SK-N-SH (cell line): ENCODE results near the gene LTBP2. TPM values are rescaled to one million over a fixed set of nuclear protein-coding genes. Genes with fewer than 3 reads are reported as not detected.

Experiments
- CTCF ChIA-PET: fragments of 300-600, 350-600 bp; formaldehyde crosslinking; extraction: SDS; loops from one replicate; lab custom pipeline; 2021; lab: Yijun Ruan, JAX
- POLR2A ChIA-PET: fragments of 350-600 bp; sonication (Branson Sonifier 250); formaldehyde crosslinking; extraction: SDS; loops from one replicate; lab custom pipeline; 2020; ENCODE audit warnings: antibody characterized with exemption, inconsistent platforms; lab: Yijun Ruan, JAX
- DNase-seq: peaks from one replicate; pipeline ENCODE4 v3.0.0; 2012
- H2AFZ ChIP-seq: fragments of 200-600 bp; sonication (generic); 2 replicates; pipeline ENCODE4 v1.8.1; 2016; ENCODE audit warnings: antibody characterized with exemption, mild to moderate bottlenecking, low read depth
- H3F3A ChIP-seq: fragments of 200-600 bp; sonication (generic); replicated peaks from 2 replicates; pipeline ENCODE3; 2016; ENCODE audit warnings: antibody characterized with exemption, mild to moderate bottlenecking; ENCODE audit not compliant: insufficient read depth
- H3K27ac ChIP-seq, 2 experiments: fragments of 200-500 bp in 1 of 2; fragments of 200-600 bp in 1 of 2; sonication (Bioruptor generic) in 1 of 2; sonication (generic), shearing (Covaris generic) in 1 of 2; 2 replicates each; pipeline versions ENCODE4 v1.5.1 to v1.6.1; 2014 to 2016; ENCODE audit warnings: low read depth in 2 of 2, inconsistent platforms in 1 of 2, low read length in 1 of 2, mild to moderate bottlenecking in 1 of 2, mixed read lengths in 1 of 2
- H3K27me3 ChIP-seq: fragments of 200-600 bp; sonication (generic), shearing (Covaris generic); 2 replicates; pipeline ENCODE4 v1.6.1; 2016; ENCODE audit warnings: mixed run types; ENCODE audit not compliant: insufficient read depth
- H3K36me3 ChIP-seq, 2 experiments: fragments of 200-500 bp in 1 of 2; fragments of 200-600 bp in 1 of 2; sonication (Bioruptor generic) in 1 of 2; sonication (generic) in 1 of 2; replicated peaks in 1 of 2; 2 replicates each; pipeline versions ENCODE3 to v1.5.1; 2014 to 2016; ENCODE audit warnings: low read length in 1 of 2, mild to moderate bottlenecking in 1 of 2; ENCODE audit not compliant: insufficient read depth in 2 of 2, control insufficient read depth in 1 of 2
- H3K4me1 ChIP-seq, 2 experiments: fragments of 200-500 bp in 1 of 2; fragments of 200-600 bp in 1 of 2; sonication (Bioruptor generic) in 1 of 2; sonication (generic), shearing (Covaris generic) in 1 of 2; 2 replicates each; pipeline versions ENCODE4 v1.5.1 to v1.6.1; 2014 to 2016; ENCODE audit warnings: low read depth in 1 of 2, low read length in 1 of 2, mixed run types in 1 of 2; ENCODE audit not compliant: insufficient read depth in 2 of 2, control insufficient read depth in 1 of 2
- H3K4me2 ChIP-seq: fragments of 200-600 bp; sonication (generic), shearing (Covaris generic); 2 replicates; pipeline ENCODE4 v1.6.1; 2017; ENCODE audit warnings: mixed run types
- H3K4me3 ChIP-seq, 2 experiments: fragments of 200-500 bp in 1 of 2; fragments of 200-600 bp in 1 of 2; sonication (Bioruptor generic) in 1 of 2; sonication (generic), shearing (Covaris generic) in 1 of 2; 2 replicates each; pipeline versions ENCODE4 v1.5.1 to v1.8.1; 2014 to 2016; ENCODE audit warnings: low read depth in 2 of 2, inconsistent platforms in 1 of 2, low read length in 1 of 2, mild to moderate bottlenecking in 1 of 2, mixed read lengths in 1 of 2, moderate library complexity in 1 of 2
- H3K79me2 ChIP-seq: fragments of 200-600 bp; sonication (generic); 2 replicates; pipeline ENCODE4 v1.8.1; 2017; ENCODE audit warnings: mild to moderate bottlenecking; ENCODE audit not compliant: insufficient read depth
- H3K9ac ChIP-seq: fragments of 200-600 bp; sonication (generic); 2 replicates; pipeline ENCODE4 v1.6.1; 2017; ENCODE audit warnings: mixed run types
- H3K9me2 ChIP-seq: fragments of 200-600 bp; sonication (generic); 2 replicates; pipeline ENCODE4 v1.6.1; 2017; ENCODE audit warnings: mixed run types
- H3K9me3 ChIP-seq: fragments of 200-600 bp; sonication (generic); 2 replicates; pipeline ENCODE4 v1.6.1; 2017; ENCODE audit warnings: mixed run types, mild to moderate bottlenecking, moderate library complexity
- H4K20me1 ChIP-seq: fragments of 200-600 bp; sonication (generic); 2 replicates; pipeline ENCODE4 v1.6.1; 2017; ENCODE audit warnings: mild to moderate bottlenecking, mixed run types; ENCODE audit not compliant: insufficient read depth
- EP300 ChIP-seq, 2 experiments: IDR thresholded peaks; 2 replicates each; pipeline versions ENCODE4 v1.4.0 to v1.6.1; 2012; ENCODE audit warnings: borderline replicate concordance in 1 of 2, low read depth in 1 of 2, low read length in 1 of 2
- FOSL2 ChIP-seq: IDR thresholded peaks from 2 replicates; pipeline ENCODE4 v1.4.0; 2012; ENCODE audit warnings: low read depth, mild to moderate bottlenecking, moderate library complexity, borderline replicate concordance
- GABPA ChIP-seq: IDR thresholded peaks from 2 replicates; pipeline ENCODE4 v1.4.0; 2012; ENCODE audit warnings: low read depth, mild to moderate bottlenecking
- JUND ChIP-seq: IDR thresholded peaks from 2 replicates; pipeline ENCODE4 v1.4.0; 2012
- MEF2A ChIP-seq: IDR thresholded peaks from 2 replicates; pipeline ENCODE4 v1.4.0; 2012; ENCODE audit warnings: low read depth, borderline replicate concordance
- RFX5 ChIP-seq: IDR thresholded peaks from 2 replicates; pipeline ENCODE4 v1.6.1; 2012; ENCODE audit warnings: mild to moderate bottlenecking, improper control_type of control experiment, low read length
- RXRA ChIP-seq: IDR thresholded peaks from 2 replicates; pipeline ENCODE4 v1.4.0; 2012; ENCODE audit warnings: low read depth, mild to moderate bottlenecking, borderline replicate concordance
- WGBS: methylation state at CpG from one replicate; pipeline ENCODE4 v1.1.6; 2017; ENCODE audit warnings: low lambda C conversion rate; 5-methylcytosine and 5-hydroxymethylcytosine counted together
- polyA plus RNA-seq, 3 experiments: library from polyadenylated mRNA; depleted of rRNA; stranded (reverse); fragments of >200 nt; gene quantifications; 2 replicates each; pipeline ENCODE4 v1.2.3, GENCODE V29; 2012
- TF ChIP-seq, protein P1 (sequence below): IDR thresholded peaks from 2 replicates; pipeline ENCODE4 v1.4.0; 2012; ENCODE audit warnings: low read depth, borderline replicate concordance
- TF ChIP-seq, protein P2 (sequence below): fragments of 200-600 bp; sonication (generic); IDR thresholded peaks from 2 replicates; pipeline ENCODE4 v1.6.1; 2017; ENCODE audit warnings: antibody characterized with exemption, mild to moderate bottlenecking, moderate library complexity
- TF ChIP-seq, protein P3 (sequence below): IDR thresholded peaks from 2 replicates; pipeline ENCODE4 v1.4.0; 2012; ENCODE audit warnings: low read depth

LTBP2 gene
- polyA plus RNA-seq, 1 of the 3 experiments (the other 2 are of a cell fraction) = 58.8 TPM

GRCh38 chr14:74551431-74552371 lies 60.3 kb downstream of the LTBP2 start (continued):
- no peak for TF ChIP-seq GABPA
- TF ChIP-seq, protein P1, sequence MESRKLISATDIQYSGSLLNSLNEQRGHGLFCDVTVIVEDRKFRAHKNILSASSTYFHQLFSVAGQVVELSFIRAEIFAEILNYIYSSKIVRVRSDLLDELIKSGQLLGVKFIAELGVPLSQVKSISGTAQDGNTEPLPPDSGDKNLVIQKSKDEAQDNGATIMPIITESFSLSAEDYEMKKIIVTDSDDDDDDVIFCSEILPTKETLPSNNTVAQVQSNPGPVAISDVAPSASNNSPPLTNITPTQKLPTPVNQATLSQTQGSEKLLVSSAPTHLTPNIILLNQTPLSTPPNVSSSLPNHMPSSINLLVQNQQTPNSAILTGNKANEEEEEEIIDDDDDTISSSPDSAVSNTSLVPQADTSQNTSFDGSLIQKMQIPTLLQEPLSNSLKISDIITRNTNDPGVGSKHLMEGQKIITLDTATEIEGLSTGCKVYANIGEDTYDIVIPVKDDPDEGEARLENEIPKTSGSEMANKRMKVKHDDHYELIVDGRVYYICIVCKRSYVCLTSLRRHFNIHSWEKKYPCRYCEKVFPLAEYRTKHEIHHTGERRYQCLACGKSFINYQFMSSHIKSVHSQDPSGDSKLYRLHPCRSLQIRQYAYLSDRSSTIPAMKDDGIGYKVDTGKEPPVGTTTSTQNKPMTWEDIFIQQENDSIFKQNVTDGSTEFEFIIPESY = no peak
- no peak for TF ChIP-seq RXRA
- TF ChIP-seq, all 33 proteins: peak for 0

DNA sequence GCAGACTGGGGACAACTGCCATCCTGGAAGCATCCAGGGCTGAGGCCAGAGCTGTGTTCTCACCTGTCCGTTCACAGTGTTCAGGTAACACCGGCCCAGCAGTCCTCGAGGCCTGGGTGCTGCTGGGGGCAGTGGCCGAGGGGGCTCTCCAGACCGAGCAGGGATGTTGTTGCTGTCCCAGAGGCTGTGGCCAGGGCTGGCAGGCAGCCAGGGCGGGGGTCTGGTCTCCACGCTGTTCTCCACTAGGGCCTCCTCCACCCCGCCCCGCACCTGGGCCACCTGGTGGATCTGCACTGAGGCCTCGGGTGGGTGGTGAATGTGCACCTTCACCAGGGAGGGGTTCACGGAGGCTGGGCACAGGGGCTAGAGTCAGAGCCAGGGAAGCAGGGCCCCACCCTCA lies 61.0 kb downstream of the LTBP2 start:
- Histone ChIP-seq H3K4me3 (no peak overlapping the region), H2AFZ (no peak overlapping the region), H3K79me2 (peaks cover 60% of the 10 kb centered on the region), H3K27me3 (no peaks in the 10 kb centered on the region), H3K36me3 (peaks cover 55 to 59% of the 10 kb centered on the region in 2 experiments), H3F3A (no peaks in the 10 kb centered on the region), H3K9me2 (no peaks in the 10 kb centered on the region), H3K9ac (no peak overlapping the region), H3K9me3 (no peaks in the 10 kb centered on the region), H3K4me2 (no peak overlapping the region), H3K27ac (peak overlapping the region in 1 of 2 experiments; percentile 96; a peak in 2 of 4 replicates), H4K20me1 (peaks cover 10% of the 10 kb centered on the region; the same call in 1 of the 2 replicates)
- POLR2A ChIA-PET = no interaction called here
- 100% methylated on average over 5 of the region's 11 CpGs for WGBS
- TF ChIP-seq, protein P2, sequence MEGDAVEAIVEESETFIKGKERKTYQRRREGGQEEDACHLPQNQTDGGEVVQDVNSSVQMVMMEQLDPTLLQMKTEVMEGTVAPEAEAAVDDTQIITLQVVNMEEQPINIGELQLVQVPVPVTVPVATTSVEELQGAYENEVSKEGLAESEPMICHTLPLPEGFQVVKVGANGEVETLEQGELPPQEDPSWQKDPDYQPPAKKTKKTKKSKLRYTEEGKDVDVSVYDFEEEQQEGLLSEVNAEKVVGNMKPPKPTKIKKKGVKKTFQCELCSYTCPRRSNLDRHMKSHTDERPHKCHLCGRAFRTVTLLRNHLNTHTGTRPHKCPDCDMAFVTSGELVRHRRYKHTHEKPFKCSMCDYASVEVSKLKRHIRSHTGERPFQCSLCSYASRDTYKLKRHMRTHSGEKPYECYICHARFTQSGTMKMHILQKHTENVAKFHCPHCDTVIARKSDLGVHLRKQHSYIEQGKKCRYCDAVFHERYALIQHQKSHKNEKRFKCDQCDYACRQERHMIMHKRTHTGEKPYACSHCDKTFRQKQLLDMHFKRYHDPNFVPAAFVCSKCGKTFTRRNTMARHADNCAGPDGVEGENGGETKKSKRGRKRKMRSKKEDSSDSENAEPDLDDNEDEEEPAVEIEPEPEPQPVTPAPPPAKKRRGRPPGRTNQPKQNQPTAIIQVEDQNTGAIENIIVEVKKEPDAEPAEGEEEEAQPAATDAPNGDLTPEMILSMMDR = no peak
- no peak for TF ChIP-seq RXRA
- TF ChIP-seq JUND = no peak
- TF ChIP-seq, protein P3, sequence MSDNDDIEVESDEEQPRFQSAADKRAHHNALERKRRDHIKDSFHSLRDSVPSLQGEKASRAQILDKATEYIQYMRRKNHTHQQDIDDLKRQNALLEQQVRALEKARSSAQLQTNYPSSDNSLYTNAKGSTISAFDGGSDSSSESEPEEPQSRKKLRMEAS = no peak
- no peak for TF ChIP-seq MEF2A
- TF ChIP-seq EP300 (IDR thresholded peaks at IDR 0.05; ENCODE audit: borderline replicate concordance in 1 of 2, low read depth in 1 of 2, low read length in 1 of 2) = no peak
- TF ChIP-seq RFX5 = no peak
- no peak for TF ChIP-seq FOSL2
- TF ChIP-seq, all 33 proteins: peak for 0
- H3K4me1 ChIP-seq = peaks cover 0 to 67% of the 10 kb centered on the region in 2 experiments; a peak in 2 of 4 replicates
- CTCF ChIA-PET = interaction anchor here (0.8 to 6.8 kb wide), 7 partner anchors 12 to 68 kb away, joined by 3 to 40 read pairs (median 5); no protein-coding TSS in a partner anchor
- DNase-seq = no peak
